Smooth muscle cell (in vitro differentiated cells): ENCODE results near the gene PLPP2. TPM values are rescaled to one million over a fixed set of nuclear protein-coding genes. Genes with fewer than 3 reads are reported as not detected.
"Not testable (repeated sequence)": the region's sequence is repeated elsewhere in the genome, so short reads cannot be mapped to it uniquely, and the experiment has no call there.

Experiments used
- DNase-seq: peaks from one replicate; lab custom pipeline; 2025; ENCODE audit not compliant: unreplicated experiment; lab: John Stamatoyannopoulos, UW
- H2AFZ ChIP-seq: fragments of 200-600 bp; sonication (generic); 2 replicates; pipeline ENCODE4 v1.6.0; 2016; ENCODE audit warnings: antibody characterized with exemption, low read depth, mild to moderate bottlenecking
- H3F3A ChIP-seq: fragments of 200-600 bp; sonication (generic); 2 replicates; pipeline ENCODE4 v1.6.0; 2017; ENCODE audit warnings: antibody characterized with exemption, low read depth
- H3K27ac ChIP-seq: fragments of 200-600 bp; sonication (generic); 2 replicates; pipeline ENCODE4 v1.5.1; 2016; ENCODE audit warnings: low read depth, mild to moderate bottlenecking
- H3K27me3 ChIP-seq: fragments of 200-600 bp; sonication (generic); 2 replicates; pipeline ENCODE4 v1.6.1; 2016; ENCODE audit warnings: low read depth, mild to moderate bottlenecking
- H3K36me3 ChIP-seq: fragments of 200-600 bp; sonication (generic); 2 replicates; pipeline ENCODE4 v1.5.1; 2016; ENCODE audit warnings: low read depth
- H3K4me1 ChIP-seq: fragments of 200-600 bp; sonication (generic); 2 replicates; pipeline ENCODE4 v1.5.1; 2016; ENCODE audit warnings: low read depth
- H3K4me2 ChIP-seq: fragments of 200-600 bp; sonication (generic); 2 replicates; pipeline ENCODE4 v1.6.0; 2016; ENCODE audit warnings: mild to moderate bottlenecking
- H3K4me3 ChIP-seq: fragments of 200-600 bp; sonication (generic); 2 replicates; pipeline ENCODE4 v1.5.1; 2016; ENCODE audit warnings: mild to moderate bottlenecking
- H3K79me2 ChIP-seq: fragments of 200-600 bp; sonication (generic); 2 replicates; pipeline ENCODE4 v1.6.0; 2016; ENCODE audit warnings: low read depth, mild to moderate bottlenecking
- H3K9ac ChIP-seq: fragments of 200-600 bp; sonication (generic); 2 replicates; pipeline ENCODE4 v1.6.0; 2016; ENCODE audit warnings: low read depth
- H3K9me3 ChIP-seq: fragments of 200-600 bp; sonication (generic); replicated peaks from 2 replicates; pipeline ENCODE4 v1.5.1; 2016; ENCODE audit warnings: low read depth
- H4K20me1 ChIP-seq: fragments of 200-600 bp; sonication (generic); 2 replicates; pipeline ENCODE4 v1.6.0; 2016; ENCODE audit warnings: low read depth
- WGBS: methylation state at CpG from one replicate; pipeline ENCODE4 v1.1.7; 2016; ENCODE audit warnings: low lambda C conversion rate; 5-methylcytosine and 5-hydroxymethylcytosine counted together
- polyA plus RNA-seq: library from polyadenylated mRNA; unstranded; fragments of >200 nt; fragmentation: Nextera tagmentation; extraction: Ambion mirVana; gene quantifications from 2 replicates; pipeline ENCODE4 v1.2.1, GENCODE V29; 2016
- total RNA-seq: library from RNA; depleted of rRNA; stranded (reverse); fragments of >200 nt; gene quantifications from 2 replicates; pipeline ENCODE4 v1.2.3, GENCODE V29; 2014
- TF ChIP-seq, protein P1 (sequence below): fragments of 200-600 bp; sonication (generic); IDR thresholded peaks from 2 replicates; pipeline ENCODE4 v1.5.1; 2017; ENCODE audit warnings: borderline replicate concordance, mild to moderate bottlenecking, antibody characterized with exemption; ENCODE audit not compliant: insufficient read depth, poor library complexity, severe bottlenecking

PLPP2 gene
- total and polyA plus RNA-seq, 2 experiments from 2014 or later = 4.8 to 6.2 TPM

- H3K4me2 ChIP-seq = no peak overlapping the region
- H3K27me3 ChIP-seq = peaks cover 5% of the 10 kb centered on the region
- TF ChIP-seq, protein P1, sequence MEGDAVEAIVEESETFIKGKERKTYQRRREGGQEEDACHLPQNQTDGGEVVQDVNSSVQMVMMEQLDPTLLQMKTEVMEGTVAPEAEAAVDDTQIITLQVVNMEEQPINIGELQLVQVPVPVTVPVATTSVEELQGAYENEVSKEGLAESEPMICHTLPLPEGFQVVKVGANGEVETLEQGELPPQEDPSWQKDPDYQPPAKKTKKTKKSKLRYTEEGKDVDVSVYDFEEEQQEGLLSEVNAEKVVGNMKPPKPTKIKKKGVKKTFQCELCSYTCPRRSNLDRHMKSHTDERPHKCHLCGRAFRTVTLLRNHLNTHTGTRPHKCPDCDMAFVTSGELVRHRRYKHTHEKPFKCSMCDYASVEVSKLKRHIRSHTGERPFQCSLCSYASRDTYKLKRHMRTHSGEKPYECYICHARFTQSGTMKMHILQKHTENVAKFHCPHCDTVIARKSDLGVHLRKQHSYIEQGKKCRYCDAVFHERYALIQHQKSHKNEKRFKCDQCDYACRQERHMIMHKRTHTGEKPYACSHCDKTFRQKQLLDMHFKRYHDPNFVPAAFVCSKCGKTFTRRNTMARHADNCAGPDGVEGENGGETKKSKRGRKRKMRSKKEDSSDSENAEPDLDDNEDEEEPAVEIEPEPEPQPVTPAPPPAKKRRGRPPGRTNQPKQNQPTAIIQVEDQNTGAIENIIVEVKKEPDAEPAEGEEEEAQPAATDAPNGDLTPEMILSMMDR = no peak
- no peak overlapping the region for H3K4me3 ChIP-seq
- WGBS = 88% methylated on average over 6 of the region's 6 CpGs
- DNase-seq = no peak
- no peak overlapping the region for H2AFZ ChIP-seq
- H3K79me2 ChIP-seq = no peaks in the 10 kb centered on the region
- no peak overlapping the region for H3K27ac ChIP-seq
- no peak overlapping the region for H3K9ac ChIP-seq
- H3K9me3 ChIP-seq = no peaks in the 10 kb centered on the region
- no peaks in the 10 kb centered on the region for H4K20me1 ChIP-seq
- no peaks in the 10 kb centered on the region for H3K36me3 ChIP-seq
- H3F3A ChIP-seq = no peaks in the 10 kb centered on the region
- H3K4me1 ChIP-seq = no peaks in the 10 kb centered on the region
Observed at GRCh38 chr19:273393-273792, 17.8 kb downstream of the PLPP2 start.

DNA sequence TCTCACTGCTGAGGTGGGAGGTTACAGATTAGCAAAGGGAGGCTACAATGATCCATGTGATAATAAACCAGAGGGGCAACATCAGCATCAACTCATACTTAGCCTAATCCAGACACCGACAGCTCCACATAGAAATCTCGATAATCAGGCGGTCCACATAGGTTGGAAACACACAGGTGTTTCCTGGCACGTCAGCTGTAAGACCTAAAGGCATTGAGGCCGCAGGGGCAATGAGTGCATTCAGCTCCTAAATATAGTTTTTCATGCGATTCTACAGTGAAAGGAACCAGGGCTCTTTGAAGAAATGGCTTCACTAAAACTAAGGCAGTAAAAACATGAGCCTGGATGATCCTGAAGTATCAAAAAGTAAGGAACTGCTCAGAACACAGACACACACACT is 19.3 kb downstream of the PLPP2 start:
- WGBS = 96% methylated on average over 6 of the region's 6 CpGs
- no peak overlapping the region for H3K4me2 ChIP-seq
- H3K36me3 ChIP-seq = no peaks in the 10 kb centered on the region
- H3K4me3 ChIP-seq = no peak overlapping the region
- H3K9ac ChIP-seq = no peak overlapping the region
- no peak for DNase-seq
- H3K27ac ChIP-seq = no peak overlapping the region
- no peaks in the 10 kb centered on the region for H4K20me1 ChIP-seq
- no peaks in the 10 kb centered on the region for H3K9me3 ChIP-seq
- peaks cover 14% of the 10 kb centered on the region for H3K27me3 ChIP-seq
- no peak overlapping the region for H2AFZ ChIP-seq
- H3K4me1 ChIP-seq = no peaks in the 10 kb centered on the region
- TF ChIP-seq, protein P1 = no peak
- no peaks in the 10 kb centered on the region for H3K79me2 ChIP-seq
- no peaks in the 10 kb centered on the region for H3F3A ChIP-seq

DNA sequence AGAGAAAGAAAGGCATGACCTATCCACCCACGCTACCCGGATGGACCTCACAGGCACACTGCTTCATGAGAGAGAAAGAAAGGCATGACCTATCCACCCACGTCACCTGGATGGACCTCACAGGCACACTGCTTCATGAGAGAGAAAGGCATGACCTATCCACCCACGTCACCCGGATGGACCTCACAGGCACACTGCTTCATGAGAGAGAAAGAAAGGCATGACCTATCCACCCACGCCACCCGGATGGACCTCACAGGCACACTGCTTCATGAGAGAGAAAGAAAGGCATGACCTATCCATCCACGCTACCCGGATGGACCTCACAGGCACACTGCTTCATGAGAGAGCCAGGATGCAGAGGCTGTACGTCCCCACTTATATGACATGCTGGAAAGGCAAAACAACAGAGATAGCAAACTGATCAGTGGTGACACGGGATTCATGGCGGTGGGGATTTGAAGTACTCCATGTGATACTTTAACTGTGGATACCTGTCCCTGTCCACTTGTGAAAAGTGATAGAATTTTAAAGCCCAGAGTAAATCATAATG is 20.4 kb downstream of the PLPP2 start:
- H3K79me2 ChIP-seq, H3K4me1 ChIP-seq, H3K9ac ChIP-seq, H3K9me3 ChIP-seq, H3K4me3 ChIP-seq, H4K20me1 ChIP-seq, H3F3A ChIP-seq, H3K27ac ChIP-seq, H3K36me3 ChIP-seq, H3K4me2 ChIP-seq, DNase-seq, H2AFZ ChIP-seq: not testable (repeated sequence)
- WGBS = 92% methylated on average over 12 of the region's 12 CpGs
- H3K27me3 ChIP-seq = peaks cover 25% of the 10 kb centered on the region

GRCh38 chr19:269241-269640 is 22.0 kb downstream of the PLPP2 start:
- Histone ChIP-seq H3F3A (no peaks in the 10 kb centered on the region), H3K36me3 (no peaks in the 10 kb centered on the region), H3K4me2 (no peak overlapping the region), H3K79me2 (no peaks in the 10 kb centered on the region), H3K27ac (no peak overlapping the region), H3K27me3 (peaks cover 41% of the 10 kb centered on the region), H3K4me1 (no peaks in the 10 kb centered on the region), H3K9me3 (no peaks in the 10 kb centered on the region), H2AFZ (no peak overlapping the region), H3K9ac (no peak overlapping the region), H3K4me3 (no peak overlapping the region), H4K20me1 (no peaks in the 10 kb centered on the region)
- TF ChIP-seq, protein P1 = no peak
- no peak for DNase-seq
